Retina (tissue), 1 donor: ENCODE measurements around the gene DUSP9.
"Not testable (repeated sequence)": the region's sequence is repeated elsewhere in the genome, so short reads cannot be mapped to it uniquely, and the experiment has no call there.

Experiments used
- DNase-seq: peaks from one replicate; pipeline ENCODE4 v3.0.0-alpha.2; 2016

Gene DUSP9

GRCh38 chrX:153694256-153694655 lies 47.3 kb downstream of the DUSP9 start:
- DNase-seq, result not testable (repeated sequence)

- no peak for DNase-seq
Observed at GRCh38 chrX:153694687-153695270, 47.8 kb downstream of the DUSP9 start.

DNA sequence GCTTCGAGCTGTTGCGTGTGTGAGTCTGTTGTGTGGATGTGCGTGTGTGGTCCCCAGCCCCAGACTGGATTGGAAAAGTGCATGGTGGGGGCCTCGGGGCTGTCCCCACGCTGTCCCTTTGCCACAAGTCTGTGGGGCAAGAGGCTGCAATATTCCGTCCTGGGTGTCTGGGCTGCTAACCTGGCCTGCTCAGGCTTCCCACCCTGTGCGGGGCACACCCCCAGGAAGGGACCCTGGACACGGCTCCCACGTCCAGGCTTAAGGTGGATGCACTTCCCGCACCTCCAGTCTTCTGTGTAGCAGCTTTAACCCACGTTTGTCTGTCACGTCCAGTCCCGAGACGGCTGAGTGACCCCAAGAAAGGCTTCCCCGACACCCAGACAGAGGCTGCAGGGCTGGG lies 49.1 kb downstream of the DUSP9 start:
- DNase-seq, result no peak

GRCh38 chrX:153696538-153696937 lies 49.5 kb downstream of the DUSP9 start:
- DNase-seq, result not testable (repeated sequence)

DNA sequence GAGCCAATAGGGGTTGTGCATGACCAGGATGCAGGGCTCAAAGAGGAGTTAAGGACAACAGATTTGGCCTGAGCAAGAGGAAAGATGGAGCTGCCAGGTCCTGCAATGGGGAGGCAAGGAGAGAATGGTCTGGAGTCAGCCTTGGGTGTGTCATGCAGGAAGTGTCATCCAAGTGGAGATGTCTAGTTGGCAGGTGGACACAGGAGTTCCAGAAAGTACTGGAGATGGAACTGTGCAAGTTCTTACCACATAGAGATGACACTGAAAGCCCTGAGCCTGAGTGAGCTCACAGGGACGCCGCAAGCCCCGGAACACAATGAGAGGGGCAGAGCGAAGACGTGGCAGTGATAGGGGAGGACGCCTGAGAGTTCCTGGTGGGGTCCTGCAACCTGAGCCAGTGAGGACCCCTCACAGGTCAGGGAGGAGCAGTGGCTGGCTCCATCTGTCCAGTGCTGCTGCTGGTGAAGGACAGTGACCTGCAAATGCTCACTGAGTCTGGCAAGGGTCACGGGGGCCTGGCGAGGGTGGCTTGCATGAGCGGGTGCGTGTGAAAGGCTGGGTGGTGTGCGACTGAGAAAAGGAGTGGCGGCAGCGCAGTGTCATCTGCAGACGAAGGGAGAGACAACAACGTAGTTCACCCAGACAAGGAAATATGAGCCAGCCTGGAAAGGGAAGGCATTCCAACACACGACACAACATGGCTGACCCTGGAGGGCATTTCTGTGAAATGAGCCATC lies 50.2 kb downstream of the DUSP9 start:
- not testable (repeated sequence) for DNase-seq

- DNase-seq, result no peak
Observed at GRCh38 chrX:153697924-153698865, 51.2 kb downstream of the DUSP9 start.

DNA sequence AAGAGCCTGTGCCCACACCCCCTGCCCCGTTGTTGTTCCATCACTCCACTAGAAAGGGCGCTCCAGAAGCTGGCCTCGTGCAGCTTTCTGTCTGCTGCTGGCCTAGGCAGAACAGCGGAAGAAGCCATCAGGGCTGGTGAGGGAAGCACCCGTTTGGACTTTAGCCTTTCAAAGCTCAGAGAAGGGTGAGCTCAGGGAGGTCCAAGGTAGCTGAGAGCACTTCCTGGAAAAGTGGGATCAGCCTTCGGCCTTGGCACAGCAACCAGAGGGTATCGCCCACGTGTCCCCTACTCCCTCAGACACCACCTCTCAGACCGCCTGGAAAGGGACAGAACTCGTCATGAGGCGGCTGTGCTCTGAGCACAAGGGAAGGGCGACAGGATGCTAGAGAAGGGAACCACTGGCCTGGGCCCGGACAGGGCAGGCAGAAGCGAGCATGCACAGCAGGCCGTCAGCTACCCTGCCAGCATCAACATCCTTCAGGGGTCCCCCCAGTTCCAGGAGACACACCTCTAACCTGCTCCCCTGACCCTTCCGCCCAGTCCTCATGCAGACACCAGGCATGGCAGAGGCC lies 52.3 kb downstream of the DUSP9 start:
- not testable (repeated sequence) for DNase-seq

DNA sequence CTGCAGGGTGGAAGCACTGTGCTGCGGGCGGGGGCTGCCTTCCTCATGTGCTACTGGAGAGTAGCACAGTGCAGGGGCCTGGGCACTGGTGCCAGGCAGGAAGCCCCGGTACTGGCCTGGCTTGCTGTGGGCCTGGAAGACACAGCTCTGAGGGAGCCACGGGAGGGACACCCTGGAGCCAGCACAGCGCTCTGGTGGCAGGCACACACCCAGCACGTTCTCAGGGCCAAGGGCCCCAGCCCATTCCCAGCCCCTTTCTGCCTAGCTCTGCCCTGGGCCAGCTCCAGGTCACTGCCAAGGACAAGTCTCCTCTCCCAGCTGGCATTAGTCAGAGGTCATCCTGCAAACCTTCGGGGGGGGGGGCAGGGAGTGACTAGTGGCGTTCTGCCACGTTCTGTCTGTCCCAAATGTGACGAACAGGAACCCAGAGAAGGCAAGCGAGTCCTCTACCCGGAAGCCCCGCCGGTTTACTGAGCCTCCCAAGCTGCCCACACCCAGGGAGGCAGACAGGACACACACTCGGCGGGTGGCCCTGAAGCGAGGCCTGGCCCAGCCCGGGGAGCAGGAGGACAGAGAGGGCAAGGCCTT lies 52.9 kb downstream of the DUSP9 start:
- DNase-seq, result not testable (repeated sequence)

GRCh38 chrX:153700376-153700945 lies 53.5 kb downstream of the DUSP9 start:
- DNase-seq, result no peak
